ENCODE data around the gene ZFP36L1.
A peak's percentile ranks its signal among the peaks of the same experiment; 100 is the strongest.
"Not testable (repeated sequence)": the region's sequence is repeated elsewhere in the genome, so short reads cannot be mapped to it uniquely, and the experiment has no call there.

The ZFP36L1 gene

GRCh38 chr14:68767248-68767645 is 25.6 kb downstream of the ZFP36L1 start:
- ChIA-PET CTCF (no interaction called here), POLR2A (no interaction called here)
- TF ChIP-seq FOXM1 (IDR thresholded peaks at IDR 0.05; ENCODE audit: borderline replicate concordance) (no peak), FOXA1 (IDR thresholded peaks at IDR 0.05) (no peak), TARDBP (IDR thresholded peaks at IDR 0.05) (no peak), BHLHE40 (IDR thresholded peaks at IDR 0.05; ENCODE audit: borderline replicate concordance) (no peak)
- DNase-seq (ENCODE audit: extremely low spot score), result no peak

- POLR2A ChIA-PET, result no interaction called here
- CTCF ChIA-PET, result no interaction called here
- TF ChIP-seq ELF4 (IDR thresholded peaks at IDR 0.05) (no peak), ARNT (IDR thresholded peaks at IDR 0.05) (no peak), FOXA1 (IDR thresholded peaks at IDR 0.05) (no peak), NFRKB (IDR thresholded peaks at IDR 0.05) (no peak), SUZ12 (IDR thresholded peaks at IDR 0.05) (no peak), L3MBTL2 (conservative IDR thresholded peaks at IDR 0.05) (no peak), LEF1 (IDR thresholded peaks at IDR 0.05; ENCODE audit: borderline replicate concordance) (no peak), ZNF384 (IDR thresholded peaks at IDR 0.05) (no peak), SP1 (IDR thresholded peaks at IDR 0.05) (no peak), PKNOX1 (IDR thresholded peaks at IDR 0.05) (no peak), BHLHE40 (IDR thresholded peaks at IDR 0.05; ENCODE audit: borderline replicate concordance) (no peak), FOXK2 (IDR thresholded peaks at IDR 0.05) (no peak), HDGF (IDR thresholded peaks at IDR 0.05; ENCODE audit: borderline replicate concordance) (no peak), TARDBP (IDR thresholded peaks at IDR 0.05) (no peak), FOXM1 (IDR thresholded peaks at IDR 0.05; ENCODE audit: borderline replicate concordance) (no peak), CTBP1 (IDR thresholded peaks at IDR 0.05; ENCODE audit: borderline replicate concordance) (no peak)
- DNase-seq (ENCODE audit: extremely low spot score), result no peak
Measured at GRCh38 chr14:68766299-68767247, 26.3 kb downstream of the ZFP36L1 start.

GRCh38 chr14:68763843-68764242 is 29.0 kb downstream of the ZFP36L1 start:
- ChIA-PET POLR2A (interaction anchor here (1.0 to 1.5 kb wide), 2 partner anchors 29 to 32 kb away, joined by 3 to 10 read pairs; partner anchors contain the start of gene ZFP36L1), CTCF (interaction anchor here (0.5 kb wide), 1 partner anchor 90 kb away, joined by 3 read pairs; no protein-coding TSS in a partner anchor)
- not testable (repeated sequence) for DNase-seq (ENCODE audit: extremely low spot score)

- CTCF ChIA-PET, result interaction anchor here (0.5 to 1.6 kb wide), 5 partner anchors 10 to 632 kb away, joined by 3 to 5 read pairs (median 4); no protein-coding TSS in a partner anchor
- peak; percentile 69 for DNase-seq (ENCODE audit: extremely low spot score)
- POLR2A ChIA-PET, result interaction anchor here (1.0 to 1.5 kb wide), 2 partner anchors 30 to 33 kb away, joined by 3 to 10 read pairs; partner anchors contain the start of gene ZFP36L1
Measured at GRCh38 chr14:68762953-68763764, 29.7 kb downstream of the ZFP36L1 start.

GRCh38 chr14:68761391-68761790 is 31.5 kb downstream of the ZFP36L1 start:
- POLR2A ChIA-PET, result no interaction called here
- CTCF ChIA-PET, result no interaction called here
- DNase-seq (ENCODE audit: extremely low spot score), result no peak
- TF ChIP-seq ARNT (IDR thresholded peaks at IDR 0.05), result no peak

More at GRCh38 chr14:68762953-68763764, 29.7 kb downstream of the ZFP36L1 start:
- no peak for TF ChIP-seq FOXM1 (IDR thresholded peaks at IDR 0.05; ENCODE audit: borderline replicate concordance)
- TF ChIP-seq BHLHE40 (IDR thresholded peaks at IDR 0.05; ENCODE audit: borderline replicate concordance), result no peak
- TF ChIP-seq ARNT (IDR thresholded peaks at IDR 0.05), result no peak
- TF ChIP-seq HDGF (IDR thresholded peaks at IDR 0.05; ENCODE audit: borderline replicate concordance), result no peak
- TF ChIP-seq ELF4 (IDR thresholded peaks at IDR 0.05), result no peak
- TF ChIP-seq FOXA1 (IDR thresholded peaks at IDR 0.05), result no peak
- TF ChIP-seq PKNOX1 (IDR thresholded peaks at IDR 0.05), result no peak
- no peak for TF ChIP-seq SP1 (IDR thresholded peaks at IDR 0.05)
- TF ChIP-seq TARDBP (IDR thresholded peaks at IDR 0.05), result no peak
- TF ChIP-seq LEF1 (IDR thresholded peaks at IDR 0.05; ENCODE audit: borderline replicate concordance), result no peak
- TF ChIP-seq NFRKB (IDR thresholded peaks at IDR 0.05), result no peak
- TF ChIP-seq FOXK2 (IDR thresholded peaks at IDR 0.05), result no peak
- no peak for TF ChIP-seq SUZ12 (IDR thresholded peaks at IDR 0.05)

GRCh38 chr14:68760761-68761160 is 32.1 kb downstream of the ZFP36L1 start:
- CTCF ChIA-PET, result no interaction called here
- no peak for TF ChIP-seq HDGF (IDR thresholded peaks at IDR 0.05; ENCODE audit: borderline replicate concordance)
- TF ChIP-seq FOXK2 (IDR thresholded peaks at IDR 0.05), result no peak
- TF ChIP-seq LEF1 (IDR thresholded peaks at IDR 0.05; ENCODE audit: borderline replicate concordance), result no peak
- TF ChIP-seq SUZ12 (IDR thresholded peaks at IDR 0.05), result no peak
- TF ChIP-seq ARNT (IDR thresholded peaks at IDR 0.05), result no peak
- no peak for TF ChIP-seq FOXA1 (IDR thresholded peaks at IDR 0.05)
- no peak for TF ChIP-seq L3MBTL2 (conservative IDR thresholded peaks at IDR 0.05)
- TF ChIP-seq FOXM1 (IDR thresholded peaks at IDR 0.05; ENCODE audit: borderline replicate concordance), result no peak
- TF ChIP-seq TARDBP (IDR thresholded peaks at IDR 0.05), result no peak
- no peak for TF ChIP-seq PKNOX1 (IDR thresholded peaks at IDR 0.05)
- TF ChIP-seq SP1 (IDR thresholded peaks at IDR 0.05), result no peak
- no peak for TF ChIP-seq BHLHE40 (IDR thresholded peaks at IDR 0.05; ENCODE audit: borderline replicate concordance)
- TF ChIP-seq NFRKB (IDR thresholded peaks at IDR 0.05), result no peak
- TF ChIP-seq CTBP1 (IDR thresholded peaks at IDR 0.05; ENCODE audit: borderline replicate concordance), result no peak
- no peak for DNase-seq (ENCODE audit: extremely low spot score)
- POLR2A ChIA-PET, result no interaction called here

Data from HEK293T (cell line).